ENCODE data around the gene ALPI.

Gene ALPI

DNA sequence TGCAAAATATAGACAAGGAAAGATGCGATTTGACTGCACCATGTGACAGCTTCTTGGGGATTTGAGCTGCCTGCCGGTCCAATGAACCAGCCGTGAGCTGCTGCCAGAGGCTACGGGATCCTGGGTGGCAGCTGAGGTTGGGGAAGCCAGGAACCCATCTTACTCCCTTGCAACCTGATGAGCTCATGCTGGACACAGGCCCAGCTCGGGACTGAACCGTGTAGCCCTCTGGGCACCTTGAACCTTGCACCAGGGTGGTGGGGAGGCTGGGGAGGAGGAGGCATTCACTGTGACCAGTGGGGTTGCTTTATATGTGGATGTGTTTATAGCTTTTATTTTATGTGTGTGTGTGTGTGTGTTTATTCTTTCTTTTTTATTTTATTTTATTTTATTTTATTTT is 9.1 kb downstream of the ALPI start:
- DNase-seq, result no peak

DNA sequence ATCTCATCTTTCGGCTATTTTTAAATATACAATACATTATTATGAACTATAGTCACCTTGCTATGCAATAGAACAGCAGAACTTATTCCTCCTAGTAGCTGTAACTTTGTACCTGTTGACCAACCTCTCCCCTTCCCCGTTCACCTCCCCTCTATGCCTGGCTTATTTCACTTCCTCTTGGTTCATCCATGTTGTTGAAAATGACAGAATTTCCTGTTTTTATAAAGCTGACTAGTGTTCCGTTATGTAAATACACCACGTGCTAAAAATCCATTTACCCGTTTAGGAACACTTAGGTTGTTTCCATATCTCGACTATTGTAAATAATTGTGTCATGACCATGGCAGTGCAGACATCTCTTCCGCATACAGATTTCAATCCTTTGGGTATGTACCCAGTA is 10.3 kb downstream of the ALPI start:
- no peak for DNase-seq

DNA sequence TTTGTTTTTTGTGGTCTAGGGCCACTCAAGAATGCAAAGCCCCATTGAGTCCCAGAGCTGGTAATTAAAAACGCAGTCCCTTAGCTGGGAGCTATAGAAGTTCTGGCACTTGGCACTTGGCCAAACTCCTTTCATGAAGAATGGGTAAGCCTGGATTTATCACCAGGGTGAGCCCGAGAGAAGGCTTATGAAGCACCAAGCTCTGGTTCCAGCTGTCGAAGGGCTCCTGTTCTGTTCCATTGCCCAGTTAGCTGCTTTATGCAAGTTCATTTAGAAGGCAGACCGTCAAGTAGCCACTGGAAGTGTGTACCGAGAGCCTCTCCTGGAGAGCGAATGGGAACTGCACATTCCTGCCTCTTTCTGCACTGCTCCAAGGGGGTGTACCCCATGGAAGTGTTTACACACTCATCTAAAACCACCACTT is 17.5 kb downstream of the ALPI start:
- DNase-seq, result no peak

DNA sequence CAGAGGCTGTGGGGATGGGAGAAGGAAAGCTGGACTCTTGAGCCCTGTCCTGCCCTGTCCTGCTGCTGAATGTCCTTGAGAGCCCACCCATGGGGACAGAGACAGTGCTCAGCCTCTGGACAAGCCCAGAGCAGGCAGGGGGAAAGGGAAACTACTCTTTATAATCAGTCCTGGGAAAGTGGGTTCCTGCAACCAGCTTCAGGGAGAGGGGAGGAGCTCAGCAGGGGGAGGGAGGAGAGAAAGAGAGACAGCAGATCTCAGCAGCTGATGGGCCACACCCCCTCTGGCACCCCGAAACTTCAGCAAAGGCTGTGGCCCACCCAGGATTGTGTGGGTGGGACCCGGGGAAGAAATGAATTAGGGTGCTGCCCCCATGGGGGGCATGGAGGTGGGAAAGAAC is 20.1 kb downstream of the ALPI start:
- DNase-seq, result no peak

DNA sequence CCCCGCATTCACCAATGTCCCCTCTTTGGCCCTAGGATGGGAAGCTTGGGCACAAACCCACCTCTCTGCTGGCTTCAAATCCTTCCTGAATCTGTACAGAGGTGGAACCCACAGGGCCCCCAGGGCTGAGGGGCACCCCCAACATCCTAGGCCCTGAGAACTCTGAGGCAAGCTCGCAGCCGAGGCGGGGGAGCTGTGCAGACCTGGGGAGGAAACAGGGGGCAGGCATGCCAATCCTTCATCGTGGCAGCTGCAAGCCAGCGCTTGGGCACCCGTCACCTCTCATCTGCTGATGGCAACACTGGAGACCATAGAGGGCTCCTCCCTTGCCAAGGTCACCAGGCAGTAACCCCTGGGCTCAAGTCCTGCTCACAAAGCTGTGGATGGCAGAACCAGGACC is 20.8 kb downstream of the ALPI start:
- no peak for DNase-seq

DNA sequence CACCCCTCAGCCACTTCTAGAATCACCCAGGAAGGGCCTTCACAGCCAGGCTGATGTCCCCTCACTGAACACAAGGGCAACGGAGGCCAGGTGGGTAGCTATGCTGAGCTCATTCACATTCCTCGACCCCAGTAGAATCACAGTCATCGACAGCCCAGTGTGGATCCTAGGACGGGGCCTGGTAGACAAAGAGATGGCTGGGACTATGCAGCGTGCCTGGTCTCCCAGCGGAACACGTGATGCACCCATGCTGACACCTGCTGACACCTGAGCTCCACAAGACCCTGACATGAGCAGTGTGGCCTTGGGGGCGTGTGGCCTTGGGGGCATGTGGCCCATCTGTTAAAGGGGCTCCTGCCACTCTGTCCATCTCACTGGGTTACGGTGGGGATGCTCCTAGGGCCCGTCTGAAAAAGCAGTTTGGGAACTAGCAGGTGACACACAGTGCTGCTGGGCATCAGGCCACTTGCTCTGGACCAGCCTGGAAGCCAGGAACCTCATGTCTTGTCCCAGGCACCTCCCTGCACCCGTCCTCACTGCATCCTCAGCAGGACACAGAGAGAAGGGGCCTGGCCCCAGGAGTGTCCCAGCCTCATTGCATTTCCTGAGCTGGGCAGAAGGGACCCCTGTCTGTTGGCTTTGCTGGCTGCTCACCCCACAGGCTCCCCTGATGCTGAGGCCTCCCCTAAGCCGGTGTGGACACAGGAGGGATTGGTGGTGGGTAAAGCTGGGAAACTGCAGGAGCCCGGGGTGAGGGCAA is 22.0 kb downstream of the ALPI start:
- no peak for DNase-seq

DNA sequence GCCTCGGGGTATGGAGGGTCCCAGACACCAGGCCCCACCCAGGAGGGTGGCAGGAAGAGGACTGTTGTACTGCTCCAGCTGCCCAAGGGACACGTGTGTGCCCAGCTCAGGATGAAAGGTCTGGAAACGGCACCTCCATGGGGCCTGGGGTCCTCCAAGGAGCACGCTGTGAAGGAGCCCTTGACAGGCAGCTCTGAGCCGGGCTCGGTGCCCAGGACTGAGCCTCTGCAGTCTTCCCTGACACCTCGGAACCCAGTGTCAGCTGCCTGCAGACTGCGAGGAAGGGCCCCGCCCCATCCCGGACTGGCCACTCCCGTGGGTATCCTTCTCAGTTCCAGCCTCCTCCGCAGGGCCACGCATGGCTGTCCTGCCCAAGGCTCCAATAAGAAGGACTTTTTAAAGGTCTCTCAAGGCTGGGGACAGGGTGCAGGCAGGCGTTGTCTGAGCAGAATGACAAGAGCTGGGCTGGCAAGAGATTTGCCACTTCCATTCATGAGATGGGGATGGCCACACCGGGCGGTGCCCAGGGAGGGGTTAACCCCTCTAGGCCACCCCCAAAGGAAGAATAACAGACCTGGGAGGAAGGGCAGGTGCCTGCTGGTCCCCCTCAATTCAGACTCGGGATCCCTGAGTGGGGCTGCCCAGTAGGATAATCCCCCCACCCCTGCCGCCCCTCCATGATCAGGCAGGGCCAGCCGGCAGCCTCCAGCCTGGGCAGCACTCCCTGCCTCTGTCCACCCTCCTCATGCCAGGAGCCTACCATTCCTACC is 22.8 kb downstream of the ALPI start:
- DNase-seq, result no peak

DNA sequence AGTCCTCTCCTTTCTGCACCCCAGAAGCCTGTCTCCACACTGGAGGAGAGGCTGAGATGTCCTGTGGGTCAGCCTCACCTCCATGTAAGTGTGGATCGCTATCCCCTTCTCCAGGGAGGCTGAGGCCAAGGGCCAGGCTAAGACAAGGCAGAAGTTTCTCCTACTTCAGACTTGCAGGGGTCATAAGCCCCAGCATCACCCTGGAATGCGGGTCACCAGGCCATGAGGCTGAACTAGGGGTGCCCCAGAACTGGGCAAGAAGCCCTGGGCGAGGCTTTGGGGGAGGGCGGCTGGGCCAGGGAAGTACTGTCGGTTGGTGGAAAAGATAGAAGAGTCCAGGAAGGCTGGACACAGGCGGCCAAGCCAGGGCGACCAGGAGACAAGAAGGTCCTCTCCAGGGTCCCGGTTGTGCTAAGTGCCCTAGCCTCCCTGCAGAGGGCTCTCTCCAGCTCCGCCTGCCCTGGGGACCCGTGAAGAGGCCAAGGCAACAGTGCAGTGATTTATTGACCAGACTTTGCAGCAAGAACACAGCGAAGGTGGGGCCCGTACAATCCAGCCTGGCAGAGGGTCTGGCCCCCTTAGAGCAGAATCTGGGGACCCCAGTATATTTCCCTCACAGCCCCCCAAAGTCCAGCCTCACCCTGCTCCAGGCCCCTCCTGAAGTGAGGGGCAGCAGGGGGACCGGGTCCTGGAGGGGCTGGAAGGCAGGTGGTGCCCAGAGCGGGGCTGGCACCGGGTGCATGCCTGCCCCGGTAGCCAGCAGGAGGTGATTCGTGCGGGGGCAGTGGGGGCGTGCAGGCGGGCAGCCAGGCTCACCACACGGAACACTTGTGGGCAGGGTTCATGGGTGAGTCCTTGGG is 23.6 kb downstream of the ALPI start:
- DNase-seq, result no peak

DNA sequence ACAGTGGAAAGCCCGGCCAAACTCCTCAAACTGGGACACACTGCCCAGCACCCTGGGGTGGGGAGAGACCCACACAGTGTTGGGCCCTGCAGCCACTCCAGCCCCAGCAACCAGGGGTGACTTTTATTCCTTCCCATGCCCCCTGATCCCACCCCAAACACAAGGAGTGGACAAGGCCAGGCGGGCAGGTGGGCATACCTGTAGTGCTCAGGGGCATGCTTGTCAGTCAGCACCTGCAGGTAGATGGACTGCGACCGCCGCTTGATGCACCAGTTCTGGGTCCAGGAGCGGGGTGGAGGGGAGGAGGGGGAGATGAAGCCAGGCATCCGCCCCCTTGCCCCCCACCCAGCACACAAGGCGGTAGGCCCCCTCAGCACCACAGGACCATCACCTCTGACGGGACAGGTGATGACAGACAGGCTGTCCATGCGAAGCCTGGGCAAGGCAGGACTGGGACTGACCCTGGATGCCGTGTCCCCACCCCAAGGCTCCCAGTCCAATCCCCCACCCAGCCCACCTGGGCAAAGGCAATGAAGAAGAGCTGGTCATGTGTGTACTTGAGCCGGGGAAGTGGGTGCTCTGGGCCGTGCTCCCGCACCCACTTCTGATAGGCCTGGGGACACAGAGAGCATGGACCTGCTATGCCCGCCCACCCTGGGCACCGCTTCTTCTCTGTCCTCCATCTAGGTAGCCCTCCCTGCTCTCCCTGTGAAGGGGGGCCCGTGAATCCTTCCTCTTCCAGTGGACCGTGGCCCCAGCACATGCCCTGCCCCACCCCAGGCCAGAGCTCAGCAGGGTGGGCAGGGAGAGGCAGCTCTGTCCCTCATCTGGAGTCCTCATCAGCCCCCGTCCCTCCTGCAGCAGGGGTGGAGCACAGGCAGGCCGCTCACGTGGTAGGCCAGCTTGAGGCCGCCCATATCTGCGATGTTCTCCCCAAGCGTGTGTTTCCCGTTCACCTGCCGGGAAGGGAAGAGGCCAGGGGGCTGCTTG is 24.5 kb downstream of the ALPI start:
- DNase-seq, result no peak

DNA sequence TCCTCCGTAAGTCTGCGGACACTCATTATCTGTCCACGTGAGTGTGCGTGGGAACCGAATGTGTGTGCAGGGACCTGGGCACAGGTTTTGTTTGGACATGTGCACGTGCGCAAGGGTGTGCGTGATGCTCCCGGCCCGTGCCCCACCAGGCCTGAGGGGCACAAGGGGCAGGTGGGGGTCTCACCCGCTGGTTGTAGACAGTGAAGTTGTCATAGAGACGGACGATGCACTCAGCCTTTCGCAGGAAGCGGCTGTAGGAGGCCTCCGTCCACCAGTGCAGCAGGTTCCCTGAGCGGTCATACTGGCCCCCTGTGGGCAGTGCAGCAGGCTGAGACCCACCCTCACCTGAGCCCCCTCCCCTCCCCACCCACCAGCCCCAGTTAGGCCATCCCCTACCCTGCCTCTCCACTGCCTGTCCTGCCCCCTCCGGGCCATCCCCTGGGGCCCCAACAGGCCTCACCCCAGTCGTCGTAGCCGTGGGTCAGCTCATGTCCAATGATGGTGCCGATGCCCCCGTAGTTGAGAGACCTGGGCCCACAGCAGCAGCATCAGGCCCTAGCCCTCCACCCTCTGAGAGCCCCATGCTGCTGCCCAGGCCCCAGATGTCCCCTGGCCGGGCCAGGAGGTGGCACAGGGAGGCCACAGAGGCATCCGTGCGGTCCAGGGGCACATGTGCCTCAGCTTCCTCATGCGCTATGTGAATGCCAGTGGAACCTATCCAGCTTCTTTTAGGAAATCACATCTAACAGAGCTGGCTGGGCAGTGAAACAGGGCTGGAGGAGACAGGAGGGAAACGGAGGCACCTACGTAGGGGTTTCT is 25.6 kb downstream of the ALPI start:
- no peak for DNase-seq

DNA sequence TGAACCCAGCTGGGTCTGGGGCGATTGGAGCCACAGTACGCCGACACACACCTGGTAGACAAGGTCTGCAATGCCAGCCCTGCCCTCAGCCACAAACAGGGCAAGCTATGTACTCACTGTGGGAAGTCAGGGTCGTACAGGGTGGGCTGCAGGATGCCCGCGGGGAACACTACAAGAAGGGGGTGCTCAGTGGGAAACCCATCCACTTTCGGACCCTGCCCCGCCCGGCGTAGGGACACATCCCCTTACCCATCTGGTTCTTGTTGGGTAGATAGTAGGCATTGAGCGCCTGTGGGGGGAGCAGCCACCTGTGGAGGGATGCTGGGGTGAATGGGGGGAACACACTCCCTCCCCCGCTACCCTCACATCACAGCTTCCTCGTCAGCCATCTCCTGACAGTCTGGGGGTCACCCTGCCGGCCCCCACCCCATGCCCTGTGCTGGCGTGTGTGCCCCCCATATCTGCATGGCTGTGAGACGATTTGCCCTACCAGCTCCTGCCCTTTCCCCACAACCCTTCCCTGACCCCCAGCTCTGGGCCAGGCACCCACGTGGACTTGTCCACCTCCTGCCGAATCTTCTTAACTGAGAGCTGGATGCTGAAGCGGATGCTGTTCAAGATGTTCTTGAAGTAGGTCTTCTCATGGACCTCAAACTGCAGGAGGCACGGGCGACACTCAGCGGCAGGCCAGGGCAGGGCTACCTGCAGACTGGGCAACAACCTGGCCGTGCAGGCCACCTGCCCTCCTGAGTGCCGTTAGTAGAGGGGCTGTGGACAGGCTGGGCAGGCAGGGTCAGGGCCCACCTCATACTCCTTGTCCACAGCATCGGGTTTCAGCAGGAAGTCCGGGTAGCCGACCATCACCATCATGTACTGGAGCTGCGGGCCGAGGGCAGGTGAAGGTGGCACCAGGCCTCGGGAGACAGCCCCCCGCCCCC is 26.6 kb downstream of the ALPI start:
- no peak for DNase-seq

DNA sequence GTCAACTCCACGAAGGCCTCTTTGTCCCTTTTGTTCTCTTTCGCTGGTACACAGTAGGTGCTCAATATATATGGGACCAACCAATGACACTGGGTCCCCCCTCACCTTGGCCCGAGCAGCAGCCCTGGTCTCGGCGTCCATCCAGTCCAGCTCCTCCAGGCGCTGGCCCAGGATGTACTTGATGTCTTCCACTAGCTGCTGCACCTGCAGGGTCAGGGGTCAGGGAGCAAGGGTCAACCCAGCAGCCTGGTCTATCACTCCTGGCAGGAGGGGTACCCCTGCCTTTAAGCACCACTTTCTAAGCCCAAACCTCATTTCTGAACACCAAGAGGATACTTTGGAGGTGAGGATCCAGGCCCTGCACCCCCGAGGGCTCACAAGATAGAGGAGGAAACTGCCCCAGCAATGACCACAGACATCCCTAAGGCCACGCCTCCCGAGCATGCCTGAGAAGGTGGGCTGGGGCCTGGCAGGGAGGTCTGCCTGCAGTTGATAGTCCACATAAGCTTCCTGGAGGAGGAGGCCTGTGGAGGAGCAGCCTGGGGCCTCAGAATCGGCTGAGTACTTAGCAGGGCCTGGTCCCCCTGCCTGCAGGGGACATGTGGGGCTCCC is 27.5 kb downstream of the ALPI start:
- DNase-seq, result no peak

DNA sequence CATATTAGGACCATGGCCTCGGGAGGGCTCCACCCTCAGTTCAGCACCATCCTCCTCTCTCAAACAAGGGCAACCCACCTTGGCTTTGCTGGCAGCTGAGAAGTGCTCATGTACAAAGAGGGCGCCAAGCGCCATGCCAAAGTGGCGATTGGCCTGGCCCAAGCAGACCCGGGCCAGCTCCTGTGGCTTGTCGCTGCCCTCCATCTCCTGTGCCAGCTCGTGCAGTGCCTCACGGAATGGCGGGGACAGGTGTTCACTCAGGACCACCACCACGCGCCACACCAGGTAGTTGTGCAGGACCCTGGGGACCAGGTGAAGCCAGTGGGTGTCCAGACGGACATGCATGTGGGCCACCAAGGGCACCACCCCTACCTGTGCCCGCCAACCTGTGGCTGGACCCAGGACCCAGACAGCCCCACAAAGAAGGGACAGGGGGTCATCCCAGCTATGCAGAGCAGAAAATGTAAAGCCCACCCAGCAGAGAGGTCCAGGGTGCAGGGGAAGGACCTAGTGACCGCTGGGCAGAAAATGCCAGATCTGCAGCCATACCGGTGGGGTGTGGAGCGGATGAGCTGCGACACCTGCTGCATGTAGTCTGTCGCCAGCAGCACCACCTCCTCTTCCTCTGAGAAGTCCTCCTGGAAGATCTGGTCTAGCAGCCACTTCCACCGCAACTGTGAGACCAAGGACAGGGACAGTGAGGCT is 28.1 kb downstream of the ALPI start:
- no peak for DNase-seq

DNA sequence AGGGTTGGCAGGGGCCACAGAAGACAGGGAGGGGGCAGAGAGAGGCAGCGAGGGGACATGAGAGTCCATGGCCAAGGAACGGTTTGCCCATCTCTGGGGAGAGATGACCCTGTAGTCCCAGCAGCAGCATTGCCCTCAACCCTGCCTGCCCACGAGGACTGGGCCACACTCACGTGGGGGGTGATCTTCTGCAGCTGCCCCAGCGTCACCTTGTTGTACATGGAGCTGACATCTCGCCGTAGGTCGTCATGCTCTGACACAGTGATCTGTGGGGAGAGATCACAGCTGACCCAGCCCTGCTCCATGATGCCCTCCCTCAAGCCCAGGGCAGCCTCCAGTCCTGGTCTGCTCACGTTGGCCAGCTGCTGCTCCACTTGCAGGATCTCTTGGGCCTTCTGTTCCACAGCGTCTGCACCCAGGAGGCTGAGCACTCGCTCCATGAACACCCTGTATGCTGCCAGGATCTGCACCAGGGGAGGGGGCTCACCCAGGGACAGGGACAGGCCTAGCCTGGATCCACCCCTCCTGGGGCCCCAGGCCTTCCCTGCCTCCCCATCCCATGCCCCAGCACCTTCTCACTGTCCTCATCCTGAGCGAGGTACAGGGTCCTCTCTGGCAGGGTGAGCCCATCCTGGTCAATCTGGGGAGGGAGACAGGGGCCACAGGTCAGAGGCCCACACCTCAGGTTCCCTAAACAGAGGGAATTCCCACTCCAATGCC is 28.8 kb downstream of the ALPI start:
- DNase-seq, result no peak

DNA sequence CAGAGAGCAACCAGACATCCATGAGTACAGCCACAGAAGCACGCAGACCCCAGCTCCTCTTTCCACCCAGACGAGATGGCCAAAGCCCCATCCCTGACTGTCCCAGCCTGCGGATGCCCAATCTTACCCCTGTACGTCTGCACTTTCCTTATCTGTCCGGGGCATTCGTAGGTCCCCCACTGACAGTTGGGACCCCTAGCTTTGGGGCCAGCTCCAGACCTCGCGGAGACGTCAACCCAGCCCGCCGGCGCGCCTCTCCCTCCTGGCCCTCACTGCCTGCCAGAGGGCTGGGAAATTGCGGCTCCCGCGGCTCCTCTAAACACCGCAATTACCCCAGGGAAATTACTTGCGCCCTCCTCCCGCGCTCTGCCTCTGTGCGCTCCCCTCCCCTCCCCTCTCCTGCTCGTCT is 29.4 kb downstream of the ALPI start:
- no peak for DNase-seq

DNA sequence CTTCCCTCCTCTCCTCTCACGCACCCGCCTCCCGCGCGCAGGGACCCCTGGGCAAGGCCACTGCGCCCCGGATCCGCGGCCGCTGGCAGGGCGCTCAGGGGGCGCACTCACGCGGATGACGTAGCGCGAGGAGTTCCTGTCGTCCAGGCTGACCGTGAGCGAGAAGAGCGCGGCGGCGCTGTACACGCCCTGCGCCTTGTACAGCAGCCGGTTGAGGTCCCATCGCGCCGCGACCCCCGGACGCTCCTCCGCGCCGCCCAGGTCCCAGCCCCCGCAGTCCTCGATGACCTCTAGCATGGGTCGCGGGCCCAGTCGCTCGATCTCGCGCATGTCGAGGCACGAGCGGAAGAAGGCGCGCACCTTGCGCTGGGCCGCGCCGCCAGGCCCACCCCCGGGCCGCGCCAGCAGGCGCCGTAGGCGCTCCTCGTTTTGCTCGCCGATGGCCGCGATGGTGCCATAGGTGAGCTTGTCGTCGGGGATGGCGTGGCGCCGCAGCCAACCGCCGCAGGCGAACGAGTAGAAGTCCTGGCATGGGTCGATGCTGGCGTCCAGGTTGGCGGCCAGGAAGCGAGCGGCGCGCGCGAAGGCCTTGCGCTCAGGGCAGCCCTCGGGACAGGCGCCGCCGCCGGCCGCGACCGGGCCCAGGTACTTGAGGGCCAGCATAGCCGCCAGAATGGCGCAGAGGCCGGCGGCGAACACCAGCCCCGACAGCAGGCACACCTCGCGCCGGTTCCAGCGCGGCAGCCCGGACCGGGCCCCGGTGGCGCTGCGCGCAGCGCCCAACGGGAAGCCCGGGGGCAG is 30.0 kb downstream of the ALPI start:
- no peak for DNase-seq

DNA sequence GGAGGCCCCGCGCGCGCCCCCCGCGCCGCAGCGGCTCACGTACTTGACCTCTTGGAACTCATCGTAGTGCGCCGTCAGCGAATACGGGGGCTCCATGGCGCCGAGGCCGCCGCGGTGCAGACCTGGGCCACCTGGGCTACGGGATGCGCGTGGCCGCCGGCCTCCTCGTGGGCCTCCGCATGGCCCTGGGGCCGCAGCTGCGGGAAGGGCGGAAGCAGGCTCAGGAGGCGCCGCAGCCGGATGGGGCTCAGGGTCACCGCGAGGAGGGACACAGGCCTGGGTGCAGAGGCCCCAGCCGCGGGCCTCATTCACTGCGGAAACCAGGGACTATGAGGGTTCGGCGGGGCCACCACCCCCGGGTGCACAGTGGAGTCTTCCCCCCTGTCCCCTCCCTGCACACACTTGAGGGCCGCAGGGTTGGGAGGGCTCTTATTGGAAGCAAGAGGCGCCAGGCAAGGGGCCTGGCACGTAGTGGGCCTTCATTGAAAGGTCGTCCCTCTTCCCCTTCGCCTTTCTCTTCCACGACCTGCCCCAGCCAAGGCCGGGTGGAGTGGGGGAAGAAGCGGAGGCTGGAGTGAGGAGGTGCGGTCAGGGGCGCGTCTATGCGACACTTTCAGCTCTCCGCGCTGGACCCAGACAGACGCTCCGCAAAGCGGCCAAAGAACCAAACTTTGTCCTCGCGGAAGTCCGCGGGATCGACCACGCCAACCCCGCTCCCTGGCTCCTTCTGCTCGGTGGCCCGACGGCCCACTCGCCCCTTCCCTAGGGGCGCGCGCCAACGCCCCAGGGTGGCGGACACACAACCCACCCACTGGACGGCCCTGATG is 30.8 kb downstream of the ALPI start:
- DNase-seq, result no peak
